Right ventricle myocardium superior (tissue), 1 donor: ENCODE results near the gene PCK1. TPM values are rescaled to one million over a fixed set of nuclear protein-coding genes. Genes with fewer than 3 reads are reported as not detected.

Experiments used
- ATAC-seq: fragments of 200-7000 bp; cut with Tn5 transposase; one replicate; pipeline ENCODE4 v1.9.1; 2020; ENCODE audit warnings: mild to moderate bottlenecking; ENCODE audit not compliant: poor library complexity
- DNase-seq: peaks from one replicate; pipeline ENCODE4 v3.0.0-alpha.2; 2020
- intact Hi-C: fragments of 100-400 bp; cut with DNase I; formaldehyde crosslinking; loops from one replicate; pipeline ENCODE4 v1.11.2; 2022
- total RNA-seq: library from RNA; stranded (reverse); fragmentation: NEBNext Ultra II Directional; extraction: Animal tissue kit (Norgen Biotek cat#: 25700); gene quantifications from one replicate; pipeline ENCODE4 v1.2.1, GENCODE V29; 2021
- donor health status: DM: no; HTN: yes; CAD: no; lungs with severe emphysema.

PCK1 gene
- total RNA-seq, 1 donor from 2014 or later, result 2.3 TPM

GRCh38 chr20:57530327-57530981 is 30.5 kb upstream of the PCK1 start:
- intact Hi-C loops, result no loop called here
- ATAC-seq, result no peak
- no peak for DNase-seq

GRCh38 chr20:57532104-57532503 is 28.8 kb upstream of the PCK1 start:
- ATAC-seq (no peak), DNase-seq (no peak)
- intact Hi-C loops, result no loop called here

- intact Hi-C loops, result no loop called here
- DNase-seq (no peak), ATAC-seq (no peak)
These were observed 25.6 kb upstream of the PCK1 start for GRCh38 chr20:57535297-57535696.

DNA sequence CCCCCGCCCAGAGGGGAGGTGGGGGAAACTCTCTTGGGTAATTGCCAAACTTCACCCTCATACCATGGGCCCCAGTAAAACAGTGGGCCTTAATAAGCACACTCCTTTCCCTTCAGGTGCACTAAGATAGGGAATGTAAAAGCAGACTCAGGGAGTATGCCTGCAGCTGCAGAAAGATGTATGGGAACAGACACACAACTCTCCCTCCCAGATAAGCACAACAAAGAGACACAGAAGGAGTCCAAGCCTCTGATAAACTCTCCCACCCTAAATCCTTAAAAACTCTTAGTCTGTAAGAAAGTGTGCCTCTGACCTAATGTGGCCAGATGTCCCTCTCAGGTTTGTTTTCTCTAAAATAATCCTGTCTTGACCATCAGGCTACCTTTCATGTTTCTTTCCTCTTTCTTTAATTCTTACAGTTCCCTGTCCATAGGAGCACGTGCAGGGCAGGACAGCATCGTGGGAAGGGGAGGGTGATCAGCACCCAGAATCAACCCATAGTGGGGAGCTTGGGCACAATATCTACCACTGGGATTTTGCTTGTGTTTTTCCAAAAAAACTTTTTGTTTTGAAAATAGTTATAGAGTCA is 24.7 kb upstream of the PCK1 start:
- intact Hi-C loops, result no loop called here
- no peak for DNase-seq

GRCh38 chr20:57536771-57537724 is 23.9 kb upstream of the PCK1 start:
- ATAC-seq (no peak), DNase-seq (no peak)
- intact Hi-C loops, result no loop called here

More for the DNA sequence above, 24.7 kb upstream of the PCK1 start:
- no peak for ATAC-seq

DNA sequence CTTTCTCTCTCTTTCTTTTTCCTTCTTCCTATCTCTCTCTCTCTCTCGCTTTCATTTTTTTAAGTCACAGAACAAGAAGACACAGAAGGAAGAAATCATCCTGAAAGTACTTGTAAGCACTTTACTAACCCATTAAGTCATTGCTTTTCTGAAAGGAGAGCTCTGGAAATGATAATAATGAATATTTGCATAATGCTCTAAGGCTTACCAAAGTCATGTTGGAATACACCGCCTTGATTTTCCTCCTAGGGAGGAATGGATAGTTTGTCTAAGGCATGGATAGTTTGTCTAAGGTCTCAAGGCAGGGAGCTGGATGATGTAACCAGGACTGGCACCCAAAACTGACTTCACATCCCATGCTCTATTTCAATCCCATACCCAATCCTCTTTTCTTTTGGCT is 23.1 kb upstream of the PCK1 start:
- DNase-seq, result no peak
- ATAC-seq, result no peak
- intact Hi-C loops, result no loop called here

DNA sequence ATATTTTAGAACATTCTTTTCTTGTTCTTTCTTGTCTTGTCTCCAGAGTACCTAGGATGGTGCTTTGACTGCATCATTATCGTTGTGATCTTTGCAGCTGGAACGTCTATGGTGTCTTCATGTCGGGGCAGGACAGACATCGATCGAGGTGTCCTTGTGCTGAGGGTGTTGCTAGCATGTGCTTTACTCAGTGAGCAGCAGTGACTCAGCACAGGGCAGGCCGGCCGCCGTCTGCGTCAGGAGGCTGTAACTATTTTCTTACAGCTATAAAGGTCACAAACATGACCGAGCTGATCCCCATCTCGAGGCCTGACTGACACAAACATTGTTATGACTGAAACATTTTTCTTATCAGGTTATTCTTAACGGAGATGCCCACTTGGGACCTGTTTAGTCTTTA is 21.0 kb upstream of the PCK1 start:
- no peak for ATAC-seq
- intact Hi-C loops, result no loop called here
- DNase-seq, result no peak

GRCh38 chr20:57540890-57541580 is 19.9 kb upstream of the PCK1 start:
- intact Hi-C loops, result no loop called here
- DNase-seq (no peak), ATAC-seq (no peak)

GRCh38 chr20:57543754-57544153 is 17.2 kb upstream of the PCK1 start:
- ATAC-seq, result no peak
- intact Hi-C loops, result no loop called here
- DNase-seq, result no peak

- DNase-seq, result no peak
- ATAC-seq, result no peak
- intact Hi-C loops, result no loop called here
These were observed 15.9 kb upstream of the PCK1 start for GRCh38 chr20:57544838-57545564.

- intact Hi-C loops, result no loop called here
- DNase-seq, result no peak
- no peak for ATAC-seq
These were observed 14.8 kb upstream of the PCK1 start for GRCh38 chr20:57545927-57546662.

DNA sequence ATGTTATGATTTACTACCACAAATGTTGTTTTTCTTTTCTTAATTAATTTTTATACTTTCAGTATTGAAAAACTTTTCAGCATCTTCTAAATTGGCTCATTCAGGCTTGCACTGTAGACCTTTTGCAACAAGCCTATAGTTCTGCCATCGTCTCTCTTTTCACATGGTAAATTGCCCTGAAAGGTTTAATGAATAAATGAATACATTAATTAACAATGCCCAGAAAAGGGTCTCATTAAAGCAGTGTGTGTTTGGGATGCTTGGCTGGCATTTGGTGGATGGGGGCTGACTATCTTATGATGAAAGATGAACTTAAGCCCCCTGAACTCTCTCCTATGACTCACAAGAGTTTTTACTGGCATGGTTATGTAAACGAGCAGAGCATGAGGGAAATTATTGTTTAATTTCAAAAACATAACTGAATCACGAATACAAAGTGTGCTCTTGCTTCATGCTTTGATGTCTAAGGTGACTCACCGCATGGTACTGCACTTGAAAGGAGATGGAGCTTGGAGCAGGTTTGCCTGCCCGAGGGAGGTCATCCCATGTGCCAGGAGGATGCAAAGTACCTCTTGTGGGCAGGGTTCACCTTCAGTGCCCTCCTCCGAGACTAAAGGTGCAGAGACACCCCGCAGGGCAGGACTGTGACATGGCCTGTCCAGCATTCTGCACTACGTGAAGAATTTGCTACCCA is 13.8 kb upstream of the PCK1 start:
- DNase-seq, result no peak
- no peak for ATAC-seq
- intact Hi-C loops, result no loop called here

- intact Hi-C loops, result no loop called here
- DNase-seq (no peak), ATAC-seq (no peak)
These were observed 12.5 kb upstream of the PCK1 start for GRCh38 chr20:57548177-57549058.

- no peak for DNase-seq
- ATAC-seq, result no peak
- intact Hi-C loops, result no loop called here
These were observed 8.4 kb upstream of the PCK1 start for GRCh38 chr20:57552471-57552870.

DNA sequence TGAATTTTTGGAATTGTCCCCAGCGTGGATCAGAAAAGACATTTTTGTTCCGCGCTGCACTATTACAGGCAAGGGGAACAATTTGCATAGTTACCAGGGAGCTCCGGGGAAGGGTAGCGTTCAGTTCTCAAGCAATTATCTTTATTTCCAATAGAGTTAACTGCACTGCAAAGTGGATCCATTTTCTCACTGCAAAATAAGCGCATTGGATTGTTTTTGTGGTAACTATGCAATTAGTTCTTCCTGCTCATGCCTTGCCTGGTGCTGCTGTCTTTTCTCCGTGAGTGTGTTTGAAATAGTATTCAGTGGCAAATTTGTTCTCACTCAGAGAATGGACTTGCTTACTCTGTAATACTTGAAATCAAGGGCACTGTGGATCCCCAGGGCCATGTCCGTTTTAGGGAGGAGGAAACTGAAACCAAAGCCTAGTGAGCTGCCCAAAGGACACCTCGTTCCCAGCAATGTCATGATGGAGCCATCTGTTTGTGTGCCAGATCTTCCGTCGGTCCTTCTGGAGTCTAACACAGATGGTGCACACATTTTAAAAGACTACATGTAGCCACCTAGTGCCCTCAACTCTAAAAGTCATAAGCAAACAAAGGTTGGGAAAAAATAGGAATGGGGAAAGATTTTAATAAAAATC is 7.4 kb upstream of the PCK1 start:
- DNase-seq (no peak), ATAC-seq (no peak)
- intact Hi-C loops, result no loop called here
